GM19193 (cell line): Measurements from ENCODE around the gene CALM1.

Experiments
- POLR2A ChIP-seq: IDR thresholded peaks from 4 replicates; pipeline ENCODE4 v1.6.1; 2011; ENCODE audit not compliant: insufficient read depth, insufficient read length; ENCODE audit errors: extremely low read depth

CALM1 gene

GRCh38 chr14:90421001-90421631 lies 24.3 kb downstream of the CALM1 start:
- no peak for TF ChIP-seq POLR2A

GRCh38 chr14:90421632-90422020 lies 24.8 kb downstream of the CALM1 start:
- no peak for TF ChIP-seq POLR2A

GRCh38 chr14:90423166-90423565 lies 26.3 kb downstream of the CALM1 start:
- TF ChIP-seq POLR2A = no peak

GRCh38 chr14:90424075-90424474 lies 27.2 kb downstream of the CALM1 start:
- no peak for TF ChIP-seq POLR2A

GRCh38 chr14:90424686-90425372 lies 28.0 kb downstream of the CALM1 start:
- no peak for TF ChIP-seq POLR2A

GRCh38 chr14:90425373-90425879 lies 28.6 kb downstream of the CALM1 start:
- TF ChIP-seq POLR2A = no peak

GRCh38 chr14:90426031-90426540 lies 29.3 kb downstream of the CALM1 start:
- TF ChIP-seq POLR2A = no peak

- TF ChIP-seq POLR2A = no peak
Measured at GRCh38 chr14:90426663-90427062, 29.8 kb downstream of the CALM1 start.

GRCh38 chr14:90427848-90428426 lies 31.1 kb downstream of the CALM1 start:
- no peak for TF ChIP-seq POLR2A

GRCh38 chr14:90428676-90429075 lies 31.8 kb downstream of the CALM1 start:
- TF ChIP-seq POLR2A = no peak

GRCh38 chr14:90429236-90429635 lies 32.4 kb downstream of the CALM1 start:
- TF ChIP-seq POLR2A = no peak

GRCh38 chr14:90429754-90430153 lies 32.9 kb downstream of the CALM1 start:
- TF ChIP-seq POLR2A = no peak

- no peak for TF ChIP-seq POLR2A
Measured at GRCh38 chr14:90434370-90435020, 37.7 kb downstream of the CALM1 start.

- no peak for TF ChIP-seq POLR2A
Measured at GRCh38 chr14:90438841-90439240, 42.0 kb downstream of the CALM1 start.

- no peak for TF ChIP-seq POLR2A
Measured at GRCh38 chr14:90440021-90440451, 43.2 kb downstream of the CALM1 start.
